ENCODE results near the gene CDHR1. TPM values are rescaled to one million over a fixed set of nuclear protein-coding genes. Genes with fewer than 3 reads are reported as not detected.

Gene CDHR1
- total RNA-seq, 4 donors from 2014 or later, result 0.10 to 0.67 TPM; not detected in 2

DNA sequence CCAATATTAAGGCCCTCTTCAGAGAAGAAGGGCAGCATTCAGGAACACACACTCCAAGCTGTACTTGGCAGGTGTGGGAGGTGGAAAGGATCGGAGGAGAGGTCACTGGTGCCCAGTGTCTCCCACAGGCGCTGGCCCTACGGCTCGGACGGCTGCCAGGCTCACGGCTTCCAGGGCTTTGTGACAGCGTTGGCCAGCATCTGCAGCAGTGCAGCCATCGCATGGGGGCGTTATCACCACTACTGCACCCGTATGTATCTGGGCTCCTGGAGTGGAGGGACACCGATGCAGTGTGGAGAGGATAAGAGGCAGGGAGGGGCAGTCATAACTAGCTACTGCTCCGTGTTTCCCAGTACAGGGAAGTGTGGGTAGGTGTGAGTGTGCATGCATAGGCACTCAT is 54.5 kb downstream of the CDHR1 start:
- ATAC-seq, result no peak
- no peaks in the 10 kb centered on the region for H3K36me3 ChIP-seq
- WGBS, 2 donors (ENCODE audit: low coverage in 1 of 2), result 49 to 63% methylated on average over 3 to 7 of the region's 12 CpGs
- H3K4me1 ChIP-seq, result peaks cover 0 to 6% (median 0%) of the 10 kb centered on the region in 3 donors
- no peak overlapping the region for H3K27ac ChIP-seq
- H3K27me3 ChIP-seq, result peaks cover 17% of the 10 kb centered on the region
- H3K9me3 ChIP-seq, result peaks cover 0 to 12% (median 0%) of the 10 kb centered on the region in 3 donors
- TF ChIP-seq EP300 (IDR thresholded peaks at IDR 0.05) (no peak), POLR2A (IDR thresholded peaks at IDR 0.05) (no peak), POLR2AphosphoS5 (IDR thresholded peaks at IDR 0.05) (no peak)
- TF ChIP-seq, protein P1, sequence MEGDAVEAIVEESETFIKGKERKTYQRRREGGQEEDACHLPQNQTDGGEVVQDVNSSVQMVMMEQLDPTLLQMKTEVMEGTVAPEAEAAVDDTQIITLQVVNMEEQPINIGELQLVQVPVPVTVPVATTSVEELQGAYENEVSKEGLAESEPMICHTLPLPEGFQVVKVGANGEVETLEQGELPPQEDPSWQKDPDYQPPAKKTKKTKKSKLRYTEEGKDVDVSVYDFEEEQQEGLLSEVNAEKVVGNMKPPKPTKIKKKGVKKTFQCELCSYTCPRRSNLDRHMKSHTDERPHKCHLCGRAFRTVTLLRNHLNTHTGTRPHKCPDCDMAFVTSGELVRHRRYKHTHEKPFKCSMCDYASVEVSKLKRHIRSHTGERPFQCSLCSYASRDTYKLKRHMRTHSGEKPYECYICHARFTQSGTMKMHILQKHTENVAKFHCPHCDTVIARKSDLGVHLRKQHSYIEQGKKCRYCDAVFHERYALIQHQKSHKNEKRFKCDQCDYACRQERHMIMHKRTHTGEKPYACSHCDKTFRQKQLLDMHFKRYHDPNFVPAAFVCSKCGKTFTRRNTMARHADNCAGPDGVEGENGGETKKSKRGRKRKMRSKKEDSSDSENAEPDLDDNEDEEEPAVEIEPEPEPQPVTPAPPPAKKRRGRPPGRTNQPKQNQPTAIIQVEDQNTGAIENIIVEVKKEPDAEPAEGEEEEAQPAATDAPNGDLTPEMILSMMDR (IDR thresholded peaks at IDR 0.05), result no peak
- no peak overlapping the region for H3K4me3 ChIP-seq

DNA sequence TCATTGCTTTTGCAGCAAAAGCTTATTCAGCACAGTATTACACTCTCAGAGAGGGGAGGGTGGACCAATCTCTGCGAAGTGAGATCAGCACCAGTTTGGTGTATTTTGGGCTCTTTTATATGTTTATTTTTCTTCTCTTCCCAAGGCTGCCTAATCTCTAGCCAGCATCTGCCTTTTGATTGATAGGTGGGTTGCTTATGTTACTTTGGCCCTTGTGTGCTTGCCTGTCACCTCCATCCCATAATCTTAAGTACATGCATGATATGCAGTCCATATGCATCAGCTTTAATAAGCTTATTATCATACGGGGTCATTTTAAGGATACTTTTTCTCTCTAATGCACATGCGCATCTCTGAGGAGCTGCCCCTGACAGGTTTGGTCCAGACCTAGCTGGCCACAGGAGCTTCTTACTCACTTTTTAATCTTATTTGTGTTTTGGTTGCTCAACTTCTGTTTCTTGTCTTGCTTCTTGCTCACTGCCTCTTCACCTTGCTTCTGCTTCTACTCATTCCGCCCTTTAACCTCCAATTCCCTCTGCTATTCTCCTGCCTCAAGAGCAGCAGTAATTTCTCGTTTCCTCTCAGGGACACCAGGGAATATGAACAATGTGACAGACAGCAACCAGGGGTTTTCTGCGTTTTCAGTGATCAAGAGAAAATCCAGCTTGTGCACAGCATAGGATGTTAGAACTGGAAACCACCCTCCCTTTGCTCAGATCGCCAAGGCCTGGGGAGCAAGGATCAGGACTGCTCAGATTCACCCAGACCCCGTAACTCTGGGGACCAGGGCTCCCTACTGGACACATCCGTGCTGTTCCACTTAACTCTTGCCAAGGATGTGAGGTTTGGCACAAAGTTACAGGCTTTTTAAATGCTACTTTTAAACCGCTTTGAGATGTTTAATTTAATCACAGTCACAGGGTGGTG is 60.5 kb downstream of the CDHR1 start:
- Histone ChIP-seq H3K36me3 (no peaks in the 10 kb centered on the region), H3K4me3 (no peak overlapping the region), H3K4me1 (peaks cover 0 to 6% (median 0%) of the 10 kb centered on the region in 3 donors), H3K27ac (no peak overlapping the region), H3K27me3 (peaks cover 43% of the 10 kb centered on the region), H3K9me3 (peaks cover 0 to 12% (median 0%) of the 10 kb centered on the region in 3 donors)
- ATAC-seq, result no peak
- 58 to 61% methylated on average over 7 to 9 of the region's 10 CpGs for WGBS, 2 donors (ENCODE audit: low coverage in 1 of 2)
- TF ChIP-seq EP300 (IDR thresholded peaks at IDR 0.05) (no peak), POLR2AphosphoS5 (IDR thresholded peaks at IDR 0.05) (no peak), POLR2A (IDR thresholded peaks at IDR 0.05) (no peak)
- TF ChIP-seq, protein P1 (IDR thresholded peaks at IDR 0.05), result no peak

DNA sequence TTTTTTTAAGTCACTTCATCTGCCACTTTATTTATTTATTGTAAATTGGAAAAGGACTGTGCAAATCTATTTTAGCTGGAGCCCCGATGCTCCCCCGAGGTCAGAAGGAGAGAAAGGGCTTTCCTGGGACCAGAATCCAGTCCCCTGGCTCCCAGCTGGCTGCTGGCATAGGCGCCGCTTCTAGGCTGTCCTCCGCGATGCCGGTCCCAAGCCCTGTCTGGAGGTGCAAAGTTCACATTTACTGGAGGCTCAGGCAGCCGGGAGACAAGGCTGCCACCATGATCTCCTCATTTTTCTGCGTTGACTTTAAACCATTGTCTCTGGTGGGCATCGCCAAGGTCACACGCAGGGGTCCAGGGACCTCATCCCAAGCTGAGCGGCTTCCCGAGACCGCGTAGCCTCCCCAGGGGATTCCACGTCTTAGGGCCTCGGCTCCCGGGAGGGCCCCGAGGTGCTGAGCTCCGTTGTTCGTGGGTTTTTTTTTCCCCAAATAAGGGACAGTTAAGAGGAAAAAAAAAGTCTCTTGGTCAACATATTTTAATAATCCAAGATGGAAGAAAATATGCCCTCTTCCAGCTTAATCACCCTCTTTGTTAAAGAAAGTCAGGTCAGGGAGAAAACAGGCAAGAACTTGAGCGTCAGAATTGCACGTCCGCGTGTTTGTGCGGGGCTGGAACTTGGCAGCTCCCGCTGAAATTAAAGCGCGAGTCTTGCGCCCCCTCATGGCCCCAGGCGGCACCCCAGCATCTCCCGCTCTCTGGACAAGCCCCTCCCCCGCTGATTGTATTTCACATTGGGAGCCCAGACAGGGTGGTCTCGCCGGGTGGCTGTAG is 62.4 kb downstream of the CDHR1 start:
- no peak for TF ChIP-seq POLR2A (IDR thresholded peaks at IDR 0.05)
- TF ChIP-seq EP300 (IDR thresholded peaks at IDR 0.05), result no peak
- TF ChIP-seq, protein P1 (IDR thresholded peaks at IDR 0.05), result peak in 3 of 4 experiments; percentile 41 to 66 (median 42)
- Histone ChIP-seq H3K4me3 (no peak overlapping the region), H3K36me3 (no peaks in the 10 kb centered on the region), H3K9me3 (peaks cover 0 to 3% (median 0%) of the 10 kb centered on the region in 3 donors), H3K4me1 (peaks cover 0 to 6% (median 0%) of the 10 kb centered on the region in 3 donors), H3K27ac (no peak overlapping the region), H3K27me3 (peaks cover 48% of the 10 kb centered on the region)
- peak; percentile 63 for ATAC-seq
- WGBS, 2 donors (ENCODE audit: low coverage in 1 of 2), result 2 to 21% methylated on average over 11 to 22 of the region's 35 CpGs

DNA sequence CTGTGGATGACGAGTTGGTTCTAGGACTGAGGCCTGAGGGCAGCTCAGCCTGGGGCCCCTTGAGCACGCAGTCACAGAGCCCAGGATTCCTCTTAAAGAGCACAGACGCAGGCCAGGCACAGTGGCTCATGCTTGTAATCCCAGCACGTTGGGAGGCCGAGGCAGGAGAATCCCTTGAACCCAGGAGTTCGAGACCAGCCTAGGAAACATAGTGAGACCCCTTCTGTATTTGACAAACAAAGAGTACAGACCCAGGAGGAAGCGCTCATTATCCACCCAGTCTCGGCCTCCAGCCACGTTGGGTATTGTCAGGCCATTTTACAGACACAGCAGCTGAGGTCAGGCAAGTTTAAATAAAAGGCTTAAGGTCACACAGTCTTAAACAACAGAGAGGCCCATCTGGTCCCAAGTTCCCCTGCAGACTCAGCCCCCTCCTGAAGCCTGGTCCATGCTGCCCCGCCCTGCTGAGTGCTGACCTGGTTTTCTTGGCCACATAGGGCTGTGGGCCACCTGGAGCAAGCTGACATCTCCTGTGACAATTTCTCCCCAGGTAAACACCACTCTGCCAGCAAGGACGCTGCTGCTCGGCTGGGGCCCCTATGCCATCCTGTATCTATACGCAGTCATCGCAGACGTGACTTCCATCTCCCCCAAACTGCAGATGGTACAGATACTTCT is 63.1 kb downstream of the CDHR1 start:
- TF ChIP-seq EP300 (IDR thresholded peaks at IDR 0.05) (no peak), POLR2AphosphoS5 (IDR thresholded peaks at IDR 0.05) (no peak), POLR2A (IDR thresholded peaks at IDR 0.05) (no peak)
- TF ChIP-seq, protein P1 (IDR thresholded peaks at IDR 0.05), result no peak
- Histone ChIP-seq H3K4me1 (peaks cover 0 to 6% (median 0%) of the 10 kb centered on the region in 3 donors), H3K4me3 (no peak overlapping the region), H3K27me3 (peaks cover 48% of the 10 kb centered on the region), H3K27ac (no peak overlapping the region), H3K36me3 (no peaks in the 10 kb centered on the region), H3K9me3 (no peaks in the 10 kb centered on the region)
- WGBS, 2 donors (ENCODE audit: low coverage in 1 of 2), result 85 to 97% methylated on average over 6 to 8 of the region's 15 CpGs
- ATAC-seq, result no peak
